HG02678 (cell line): ENCODE data around the gene L2HGDH.
"Not testable (repeated sequence)": the region's sequence is repeated elsewhere in the genome, so short reads cannot be mapped to it uniquely, and the experiment has no call there.

Source experiments
- ATAC-seq: cut with Tn5 transposase; IDR thresholded peaks from one replicate; pipeline ENCODE4 v1.9.1; 2021; ENCODE audit warnings: mild to moderate bottlenecking, moderate library complexity; ENCODE audit not compliant: unreplicated experiment

L2HGDH gene

DNA sequence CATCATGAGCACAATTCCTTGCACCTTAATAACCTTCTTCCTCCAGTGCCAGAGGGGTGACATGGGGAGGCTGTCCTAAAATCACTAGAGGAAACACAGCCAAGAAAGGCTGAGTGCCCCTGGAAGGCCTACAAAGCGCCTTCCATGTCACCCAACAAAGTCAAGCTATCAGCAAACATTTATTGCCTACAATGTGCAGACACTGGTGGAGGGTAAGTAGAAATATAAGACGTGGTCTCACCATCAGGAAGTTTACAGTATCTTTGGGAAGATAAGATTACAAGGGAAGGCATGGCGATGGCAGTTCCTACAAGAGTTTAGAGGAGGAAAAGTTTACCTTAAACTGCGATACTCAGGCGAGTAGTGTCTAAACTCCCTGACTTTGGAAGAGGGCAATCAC is 28.0 kb upstream of the L2HGDH start:
- ATAC-seq, result no peak

DNA sequence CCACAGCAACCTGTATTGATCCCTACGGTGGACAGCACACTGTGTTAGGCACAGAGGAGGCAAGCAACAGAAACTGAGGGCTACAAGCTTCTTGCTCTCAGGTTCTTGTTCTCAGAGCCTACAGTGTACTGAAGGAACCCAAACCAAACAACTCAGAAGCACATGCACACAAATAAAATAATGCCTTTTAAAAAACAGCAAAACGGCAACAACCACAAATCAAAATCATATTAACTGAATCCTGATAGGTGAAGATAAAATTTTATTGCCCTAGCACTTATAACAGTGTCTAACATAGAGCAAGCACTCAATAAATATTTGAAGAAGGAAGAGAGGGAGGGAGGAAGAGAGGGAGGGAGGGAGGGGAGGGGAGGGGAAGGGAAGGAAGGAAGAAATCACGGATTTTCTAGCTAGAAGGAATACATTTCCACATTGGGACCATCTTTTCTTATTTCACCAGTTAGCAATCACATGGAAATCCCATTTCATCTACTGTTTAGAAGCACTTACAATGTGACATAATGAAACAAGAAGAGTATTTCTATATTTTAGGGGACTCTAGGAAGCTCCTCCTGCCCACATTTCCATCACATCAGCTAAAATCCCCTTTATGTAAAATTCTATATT is 27.3 kb upstream of the L2HGDH start:
- no peak for ATAC-seq

DNA sequence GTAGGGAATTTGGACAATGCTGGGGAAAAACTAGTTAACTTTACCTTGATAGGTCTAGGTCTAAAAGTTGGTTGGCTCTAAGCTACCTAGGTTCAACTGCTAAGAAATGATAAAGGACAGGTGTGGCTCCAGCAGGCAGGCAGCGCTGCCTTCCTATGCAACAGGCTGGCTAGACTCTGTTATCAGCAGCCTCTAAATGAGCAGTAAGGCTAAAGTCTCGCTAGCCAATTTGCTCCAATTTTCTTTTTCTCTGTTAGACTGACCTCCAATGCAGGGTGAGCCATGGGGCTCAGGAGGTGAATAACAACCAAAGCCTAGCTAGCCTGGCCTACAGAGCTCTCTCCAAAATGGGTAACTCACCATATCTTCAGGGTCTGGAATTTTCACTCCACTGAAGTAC is 26.6 kb upstream of the L2HGDH start:
- no peak for ATAC-seq

DNA sequence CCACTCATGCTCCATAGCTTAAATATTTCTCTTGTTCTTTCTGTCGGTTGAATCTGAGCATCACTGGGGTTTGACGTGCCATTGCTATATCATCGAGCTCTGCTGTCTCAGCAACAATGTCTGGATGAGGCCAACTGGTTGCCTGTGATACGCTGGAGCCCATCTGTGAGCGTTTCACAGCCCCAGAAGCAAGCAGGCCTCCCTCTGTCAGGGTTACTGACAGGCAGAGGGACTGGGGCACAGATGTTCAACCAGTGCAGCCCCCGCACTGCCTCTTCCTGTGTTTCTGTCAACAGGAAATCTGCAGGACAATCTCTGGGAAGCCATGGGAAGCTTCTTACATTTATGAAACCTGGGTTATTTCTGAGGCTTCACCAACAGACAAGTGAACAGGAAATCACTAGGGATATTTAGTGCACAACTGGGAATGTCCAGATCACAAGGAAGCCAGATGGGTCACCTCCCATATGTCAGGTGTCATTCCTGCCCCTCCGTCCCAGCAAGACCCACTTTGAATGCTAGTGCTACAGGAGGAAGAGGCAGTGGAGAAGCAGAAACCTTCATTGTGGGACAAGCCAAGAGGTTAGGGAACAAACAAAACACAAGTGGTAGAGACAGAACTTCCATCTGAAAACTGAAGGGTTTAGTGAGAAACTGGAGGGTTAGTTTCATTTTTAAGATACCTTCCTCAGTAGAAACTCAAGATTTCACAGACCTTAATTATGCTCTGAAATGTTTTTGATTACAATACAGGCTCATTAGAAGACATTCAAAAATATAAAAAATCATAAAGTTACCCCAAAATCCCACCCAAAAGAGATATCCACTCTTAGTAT is 24.2 kb upstream of the L2HGDH start:
- peak; percentile 73 for ATAC-seq

DNA sequence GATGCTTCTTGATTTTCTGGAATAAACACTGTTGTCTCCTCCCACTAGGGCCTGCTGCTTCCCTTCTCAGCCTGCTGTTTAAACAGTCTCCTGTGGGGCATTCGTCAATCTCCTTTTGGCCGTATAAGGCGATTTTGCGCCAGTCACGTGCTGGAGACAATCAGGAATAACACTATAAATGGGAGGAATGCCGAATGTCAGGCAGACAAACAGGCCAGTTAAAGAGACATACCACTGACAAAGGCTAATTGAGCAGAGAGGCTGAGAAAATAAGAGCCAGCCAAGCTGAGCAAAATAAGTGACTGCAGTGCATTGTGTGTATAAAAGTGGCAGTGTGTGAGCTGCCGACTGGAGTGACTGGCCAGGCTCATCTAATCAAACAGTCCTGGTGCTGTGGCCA is 23.4 kb upstream of the L2HGDH start:
- no peak for ATAC-seq

DNA sequence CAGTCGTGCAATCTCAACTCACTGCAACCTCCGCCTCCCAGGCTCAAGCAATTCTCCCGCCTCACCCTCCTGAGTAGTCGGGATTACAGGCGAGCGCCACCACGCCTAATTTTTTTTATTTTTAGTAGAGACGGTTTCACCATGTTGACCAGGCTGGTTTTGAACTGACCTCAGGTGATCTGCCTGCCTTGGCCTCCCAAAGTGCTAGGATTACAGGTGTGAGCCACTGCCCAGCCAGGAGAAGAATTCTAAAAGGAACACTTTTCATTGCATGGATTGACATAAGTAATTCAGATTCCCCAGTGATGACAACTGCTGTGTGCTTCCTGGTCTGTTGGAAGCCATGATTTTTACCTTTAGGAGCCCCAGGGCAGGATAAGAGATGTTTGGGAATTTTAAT is 22.2 kb upstream of the L2HGDH start:
- no peak for ATAC-seq

DNA sequence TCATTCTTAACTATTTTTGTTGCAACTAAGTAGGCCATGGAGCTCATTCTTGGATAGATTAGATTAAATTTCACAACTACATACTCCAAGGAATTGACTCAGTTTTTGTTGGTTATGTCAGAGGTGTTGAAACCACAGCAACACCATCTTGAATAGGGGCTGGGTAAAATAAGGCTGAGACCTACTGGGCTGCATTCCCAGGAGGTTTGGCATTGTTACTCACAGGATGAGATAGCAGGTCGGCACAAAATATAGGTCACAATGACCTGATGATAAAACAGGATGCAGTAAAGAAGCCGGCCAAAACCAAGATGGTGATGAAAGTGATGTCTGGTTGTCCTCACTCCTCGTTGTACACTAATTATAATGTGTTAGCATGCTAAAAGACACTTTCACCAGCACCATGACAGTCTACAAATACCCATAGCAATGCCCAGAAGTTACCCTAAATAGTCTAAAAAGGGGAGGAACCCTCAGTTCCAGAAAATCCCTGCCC is 21.0 kb upstream of the L2HGDH start:
- ATAC-seq, result no peak

DNA sequence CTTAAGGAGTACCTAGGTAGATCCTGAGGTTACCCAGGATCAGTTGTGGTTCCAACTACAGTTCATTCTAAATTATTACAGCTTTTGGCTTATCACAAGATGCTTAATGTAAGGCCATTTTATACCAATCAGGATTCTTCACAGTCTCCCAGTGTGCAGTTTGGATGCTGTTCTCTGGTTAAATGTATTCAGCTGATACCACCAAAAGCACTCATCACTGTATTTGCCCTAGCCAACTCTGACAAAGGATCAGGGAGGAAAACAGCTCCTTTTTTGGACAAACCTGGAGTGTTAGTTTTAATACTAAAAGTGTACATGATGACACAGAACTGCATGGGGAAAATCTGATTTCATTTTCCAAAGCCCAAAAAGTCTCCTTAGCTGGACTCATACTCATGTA is 19.6 kb upstream of the L2HGDH start:
- no peak for ATAC-seq

DNA sequence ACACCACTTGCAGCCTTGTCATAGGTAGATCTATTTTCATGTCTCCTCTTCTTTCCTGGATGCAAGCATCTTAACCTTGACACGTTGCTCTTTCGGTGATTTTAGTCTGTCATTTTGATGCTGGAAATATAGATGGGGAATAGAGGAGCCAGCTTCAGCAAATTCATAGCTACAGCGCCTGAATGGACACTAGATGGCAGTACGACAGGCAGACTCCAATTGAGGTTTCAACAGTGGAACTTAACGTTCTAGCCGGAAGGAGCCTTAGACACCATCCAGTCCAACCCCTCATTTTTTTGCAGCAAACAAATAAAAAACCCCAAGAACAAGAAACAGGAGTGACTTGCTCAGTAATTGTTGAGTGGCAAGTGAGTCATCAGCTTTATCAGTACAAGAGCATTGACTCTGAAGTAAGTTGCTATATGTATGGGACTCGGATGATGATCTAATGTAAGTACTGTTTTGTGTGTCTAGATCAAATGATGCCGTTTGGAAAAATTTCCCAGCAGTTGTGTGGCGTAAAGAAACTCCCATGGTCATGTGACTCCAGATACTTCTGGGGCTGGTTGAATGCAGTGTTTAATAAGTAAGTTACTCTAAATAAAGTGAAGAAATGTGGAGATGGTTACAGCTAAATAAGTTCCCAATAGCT is 9.1 kb upstream of the L2HGDH start:
- peak; percentile 88 for ATAC-seq

DNA sequence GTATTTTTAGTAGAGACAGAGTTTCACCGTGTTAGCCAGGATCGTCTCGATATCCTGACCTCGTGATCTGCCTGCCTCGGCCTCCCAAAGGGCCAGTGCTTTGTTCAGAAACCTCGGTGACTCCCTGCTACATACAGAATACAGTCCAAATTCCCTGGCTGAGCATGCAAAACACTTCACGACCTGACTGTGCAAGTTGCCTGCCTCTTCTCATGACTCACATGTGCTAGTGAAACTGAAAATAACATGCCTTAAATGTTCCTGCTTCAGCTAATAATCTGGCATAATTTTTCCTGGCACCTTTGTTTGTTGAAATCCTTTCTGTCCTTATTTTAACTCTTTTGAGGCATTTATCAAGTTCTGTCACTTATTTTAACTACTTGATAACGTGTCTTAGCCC is 8.3 kb upstream of the L2HGDH start:
- ATAC-seq, result no peak

DNA sequence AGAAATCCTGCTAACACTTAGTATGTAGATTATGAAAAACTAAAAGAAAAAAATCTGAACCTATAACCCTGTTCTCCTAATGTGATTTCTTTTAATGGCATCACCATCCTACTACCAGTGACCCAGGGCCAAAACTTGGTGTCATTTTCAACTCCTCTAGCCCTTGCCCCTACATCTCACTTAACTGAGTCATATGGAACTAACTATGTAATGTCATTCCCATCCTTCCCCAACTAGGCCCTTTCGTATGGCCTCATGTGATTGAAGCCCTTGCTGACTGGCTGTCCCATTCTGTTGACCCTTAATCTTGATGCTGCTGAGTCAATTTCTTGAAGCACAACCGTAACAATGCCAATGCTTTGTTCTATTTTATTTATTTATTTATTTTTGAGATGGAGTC is 7.7 kb upstream of the L2HGDH start:
- no peak for ATAC-seq

DNA sequence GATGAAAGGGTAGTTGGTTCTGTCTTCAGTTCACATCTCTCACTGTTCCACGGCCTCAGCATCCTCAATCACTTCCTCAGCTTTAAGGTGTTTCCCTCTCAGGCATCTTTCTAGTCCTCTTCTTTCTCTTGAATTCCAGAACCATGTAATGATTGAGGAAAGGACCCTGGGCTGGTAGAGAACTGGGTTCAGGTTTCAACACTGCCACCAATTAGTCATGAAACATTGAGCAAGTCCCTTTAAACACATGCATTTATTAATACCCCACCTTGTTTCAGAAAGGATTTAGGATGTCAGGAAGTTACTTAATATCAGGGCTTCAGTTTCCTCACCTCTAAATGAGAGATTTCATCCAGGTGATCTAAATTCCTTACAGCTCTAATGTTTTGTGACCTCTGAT is 7.3 kb upstream of the L2HGDH start:
- ATAC-seq, result no peak

DNA sequence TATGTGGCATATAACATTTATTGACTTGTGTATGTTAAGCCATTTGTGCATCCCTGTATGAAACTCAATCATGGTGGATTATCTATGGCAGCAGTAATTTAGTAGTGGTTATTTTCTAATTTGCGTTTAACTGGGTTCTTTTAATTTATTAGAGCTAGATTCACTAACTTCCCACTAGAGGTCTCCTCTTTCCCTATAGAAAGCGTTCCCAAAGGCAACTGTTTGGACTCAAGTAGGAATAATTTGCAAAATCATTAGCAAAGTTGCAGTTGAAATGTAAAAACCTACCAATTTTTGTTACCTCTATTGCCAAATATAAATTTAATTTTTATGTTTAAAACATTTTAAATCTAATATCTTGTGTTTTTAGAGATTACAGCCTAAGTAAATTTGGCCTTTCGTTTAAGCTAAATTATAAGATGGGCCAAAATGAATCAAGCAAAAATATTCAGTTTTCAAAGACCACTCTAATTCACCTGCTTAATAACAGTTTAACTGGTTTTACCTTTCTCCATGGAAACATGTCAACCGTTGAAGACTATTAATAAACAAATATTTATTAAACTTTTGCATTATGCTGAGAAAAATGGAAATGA is 6.1 kb upstream of the L2HGDH start:
- ATAC-seq, result no peak

DNA sequence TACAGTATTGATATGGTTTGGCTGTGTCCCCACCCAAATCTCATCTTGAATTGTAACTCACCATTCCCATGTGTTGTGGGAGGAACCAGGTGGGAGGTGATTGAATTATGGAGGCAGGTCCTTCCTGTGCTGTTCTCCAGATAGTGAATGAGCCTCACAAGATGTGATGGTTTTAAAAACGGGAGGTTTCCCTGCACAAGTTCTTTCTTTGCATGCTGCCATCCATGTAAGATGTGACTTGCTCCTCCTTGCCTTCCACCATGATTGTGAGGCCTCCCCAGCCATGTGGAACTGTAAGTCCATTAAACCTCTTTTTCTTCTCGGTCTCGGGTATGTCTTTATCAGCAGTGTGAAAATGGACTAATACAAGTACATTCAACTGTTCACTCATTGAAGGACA is 2.1 kb upstream of the L2HGDH start:
- ATAC-seq, result not testable (repeated sequence)

DNA sequence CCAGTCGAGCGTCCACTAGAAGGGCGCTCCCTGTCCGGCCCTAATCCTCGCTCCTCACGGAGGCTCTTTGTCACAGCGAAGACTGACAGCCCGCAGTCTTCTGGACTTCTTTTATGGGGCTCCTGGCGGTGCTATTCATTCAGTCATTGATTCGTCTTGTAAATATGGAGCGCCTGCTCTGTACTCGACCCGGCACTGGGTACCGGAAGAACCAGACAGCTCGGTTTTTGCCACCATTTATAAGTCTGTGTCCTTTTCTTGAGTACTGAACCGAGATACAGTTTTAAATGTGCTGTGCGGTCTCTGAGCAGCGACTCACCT is 665 bp upstream of the L2HGDH start:
- peak; percentile 24 for ATAC-seq

DNA sequence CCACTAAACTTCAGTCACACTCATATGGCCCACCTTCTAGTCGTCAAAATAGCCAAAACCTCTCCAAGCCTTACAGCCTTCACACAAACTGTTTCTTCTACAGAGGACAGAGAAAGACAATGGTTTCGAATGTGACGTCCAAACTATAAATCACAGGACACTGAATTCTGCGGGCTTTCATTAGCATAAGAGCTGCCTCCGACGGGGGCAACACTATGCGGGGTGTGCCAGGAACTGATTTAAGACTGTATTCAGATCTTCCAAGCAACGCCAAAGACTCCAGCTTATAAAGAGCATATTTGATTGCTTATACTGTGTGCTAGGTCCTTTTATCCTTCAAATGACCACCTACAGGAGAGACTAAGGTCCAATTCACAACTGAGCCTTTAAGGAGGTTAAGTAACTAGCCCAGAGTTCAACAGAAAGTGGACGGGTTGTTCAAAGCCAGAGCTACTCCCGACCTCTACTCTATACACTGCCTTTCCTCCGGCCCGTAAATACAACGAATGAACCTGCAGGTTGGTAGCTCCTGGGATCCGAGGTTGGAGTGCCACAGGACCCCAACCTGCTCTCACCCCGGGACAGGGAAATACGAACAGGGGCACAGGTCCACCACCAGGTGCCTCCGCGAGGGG is 575 bp downstream of the L2HGDH start:
- ATAC-seq, result no peak

DNA sequence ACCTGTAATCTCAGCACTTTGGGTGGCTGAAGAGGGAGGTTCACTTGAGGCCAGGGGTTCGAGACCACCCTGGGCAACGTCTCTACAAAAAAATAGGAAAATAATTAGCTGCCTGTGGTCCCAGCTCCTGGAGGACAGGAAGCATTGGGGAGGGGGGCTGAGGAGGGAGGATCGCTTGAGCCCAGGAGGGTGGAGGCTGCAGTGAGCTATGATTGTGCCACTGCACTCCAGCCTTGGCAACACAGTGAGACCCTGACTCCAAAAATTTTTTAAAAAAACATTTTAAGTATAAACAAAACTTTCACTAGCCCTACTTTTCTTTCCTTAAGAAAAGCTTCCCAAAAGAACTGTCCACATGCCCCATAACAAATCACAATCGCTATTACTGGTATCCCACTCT is 1.6 kb downstream of the L2HGDH start:
- ATAC-seq, result no peak

DNA sequence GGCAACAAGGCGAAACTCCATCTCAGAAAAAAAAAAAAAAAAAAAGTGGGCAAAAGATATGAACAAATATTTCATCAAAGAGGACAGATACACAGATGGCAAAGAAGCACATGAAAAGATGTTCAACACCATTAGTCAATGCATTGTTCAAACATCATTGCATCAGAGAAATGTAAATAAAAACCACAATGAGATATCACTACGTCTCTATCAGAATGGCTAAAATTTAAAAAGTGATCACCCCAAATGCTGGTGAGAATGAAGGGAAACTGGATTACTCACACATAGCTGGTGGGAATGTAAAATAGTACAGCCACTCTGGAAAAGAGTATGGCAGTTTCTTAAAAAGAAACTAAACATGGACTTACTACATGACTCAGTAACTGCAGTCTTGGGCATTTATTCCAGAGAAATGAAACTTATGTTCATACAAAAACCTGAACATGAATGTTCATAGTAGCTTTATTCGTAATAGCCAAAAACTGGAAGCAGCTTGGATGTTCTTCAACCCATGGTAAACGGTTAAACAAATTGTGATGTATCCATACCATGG is 3.6 kb downstream of the L2HGDH start:
- ATAC-seq, result no peak

DNA sequence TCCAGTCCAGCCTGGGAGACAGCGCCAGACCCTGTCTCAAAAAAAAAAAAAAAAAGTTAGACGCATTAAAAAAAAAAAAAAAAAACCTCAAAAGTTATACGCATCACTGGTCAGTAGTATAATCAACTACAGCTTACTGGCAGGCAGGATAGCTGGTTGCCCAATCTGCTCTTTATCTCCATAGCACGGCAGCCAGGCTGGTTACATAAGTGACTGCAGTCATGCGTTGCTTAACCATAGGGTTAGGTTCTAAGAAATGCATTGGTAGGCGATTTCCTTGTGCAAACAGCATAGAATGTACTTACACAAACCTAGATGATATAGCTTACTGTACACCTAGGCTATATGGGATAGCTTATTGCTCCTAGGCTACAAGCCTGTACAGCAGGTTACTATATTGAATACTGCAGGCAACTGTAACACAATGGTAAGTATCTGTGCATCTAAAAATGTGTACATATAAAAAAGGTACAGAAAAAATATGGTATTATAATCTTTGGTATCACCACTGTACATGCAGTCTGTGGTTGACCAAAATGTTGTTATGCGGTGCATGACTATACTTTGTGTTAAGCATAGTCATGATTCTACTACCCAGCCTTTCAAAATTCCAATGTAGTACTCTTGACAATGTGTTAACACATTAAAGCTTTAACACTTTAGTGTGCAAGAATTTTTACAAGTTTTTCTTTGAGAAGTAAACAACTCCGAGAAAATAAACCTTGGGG is 8.1 kb downstream of the L2HGDH start:
- ATAC-seq, result no peak

DNA sequence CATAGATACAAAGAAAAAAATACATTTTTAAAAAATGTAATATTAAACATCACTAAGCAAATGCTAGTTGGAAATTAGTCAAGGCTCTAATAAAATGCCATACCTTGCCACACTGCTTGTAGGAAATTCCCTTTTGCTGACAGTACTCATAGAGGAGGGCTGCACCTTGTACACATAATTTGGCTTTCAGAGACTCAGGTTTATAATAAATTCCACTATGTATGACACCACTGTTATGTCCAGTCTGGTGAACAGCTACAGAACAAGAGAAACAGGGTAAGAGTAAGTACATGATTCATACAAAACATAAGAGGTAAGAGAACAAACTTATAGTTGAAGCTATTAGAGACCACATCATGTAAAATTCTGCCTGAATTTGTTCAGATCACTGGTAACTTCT is 10.1 kb downstream of the L2HGDH start:
- ATAC-seq, result no peak
